COR-L47 (cell line): ENCODE data around the gene BHLHE23.

Source experiments
- DNase-seq: peaks from one replicate; lab custom pipeline; 2025; lab: John Stamatoyannopoulos, UW

BHLHE23 gene

GRCh38 chr20:63009045-63009961 lies 2.5 kb upstream of the BHLHE23 start:
- DNase-seq: peak; percentile 68

GRCh38 chr20:63008541-63009044 lies 1.8 kb upstream of the BHLHE23 start:
- no peak for DNase-seq

- DNase-seq: no peak
Observed at GRCh38 chr20:63007646-63008488, 1.1 kb upstream of the BHLHE23 start.

GRCh38 chr20:63007360-63007645 lies 539 bp upstream of the BHLHE23 start:
- no peak for DNase-seq

GRCh38 chr20:63005862-63006539 lies 763 bp downstream of the BHLHE23 start:
- DNase-seq: peak; percentile 15

GRCh38 chr20:63005365-63005861 lies 1.4 kb downstream of the BHLHE23 start:
- DNase-seq: no peak

- DNase-seq: no peak
Observed at GRCh38 chr20:63004607-63005364, 2.0 kb downstream of the BHLHE23 start.

GRCh38 chr20:63003546-63003945 lies 3.2 kb downstream of the BHLHE23 start:
- DNase-seq: peak; percentile 32

- DNase-seq: no peak
Observed at GRCh38 chr20:63002511-63002910, 4.3 kb downstream of the BHLHE23 start.

- DNase-seq: peak; percentile 34
Observed at GRCh38 chr20:63000958-63001357, 5.8 kb downstream of the BHLHE23 start.

GRCh38 chr20:63000036-63000435 lies 6.7 kb downstream of the BHLHE23 start:
- DNase-seq: no peak

GRCh38 chr20:62999580-62999979 lies 7.2 kb downstream of the BHLHE23 start:
- no peak for DNase-seq

- DNase-seq: no peak
Observed at GRCh38 chr20:62998449-62998848, 8.3 kb downstream of the BHLHE23 start.

GRCh38 chr20:62997417-62998035 lies 9.2 kb downstream of the BHLHE23 start:
- no peak for DNase-seq

GRCh38 chr20:62996596-62996982 lies 10.2 kb downstream of the BHLHE23 start:
- DNase-seq: no peak

- DNase-seq: peak; percentile 65
Observed at GRCh38 chr20:62995898-62996595, 10.7 kb downstream of the BHLHE23 start.

GRCh38 chr20:62995481-62995880 lies 11.3 kb downstream of the BHLHE23 start:
- no peak for DNase-seq

- DNase-seq: no peak
Observed at GRCh38 chr20:62994869-62995281, 11.9 kb downstream of the BHLHE23 start.

- no peak for DNase-seq
Observed at GRCh38 chr20:62993856-62994494, 12.8 kb downstream of the BHLHE23 start.

GRCh38 chr20:62991863-62992262 lies 14.9 kb downstream of the BHLHE23 start:
- no peak for DNase-seq
